ENCODE results near the gene TRIM49B. TPM values are rescaled to one million over a fixed set of nuclear protein-coding genes. Genes with fewer than 3 reads are reported as not detected.

Gene TRIM49B, protein sequence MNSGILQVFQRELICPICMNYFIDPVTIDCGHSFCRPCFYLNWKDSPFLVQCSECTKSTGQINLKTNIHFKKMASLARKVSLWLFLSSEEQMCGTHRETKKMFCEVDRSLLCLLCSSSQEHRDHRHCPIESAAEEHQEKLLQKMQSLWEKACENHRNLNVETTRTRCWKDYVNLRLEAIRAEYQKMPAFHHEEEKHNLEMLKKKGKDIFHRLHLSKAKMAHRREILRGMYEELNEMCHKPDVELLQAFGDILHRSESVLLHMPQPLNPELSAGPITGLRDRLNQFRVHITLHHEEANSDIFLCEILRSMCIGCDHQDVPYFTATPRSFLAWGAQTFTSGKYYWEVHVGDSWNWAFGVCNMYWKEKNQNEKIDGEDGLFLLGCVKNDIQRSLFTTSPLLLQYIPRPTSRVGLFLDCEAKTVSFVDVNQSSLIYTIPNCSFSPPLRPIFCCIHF
- not detected in 2 replicates for total RNA-seq

DNA sequence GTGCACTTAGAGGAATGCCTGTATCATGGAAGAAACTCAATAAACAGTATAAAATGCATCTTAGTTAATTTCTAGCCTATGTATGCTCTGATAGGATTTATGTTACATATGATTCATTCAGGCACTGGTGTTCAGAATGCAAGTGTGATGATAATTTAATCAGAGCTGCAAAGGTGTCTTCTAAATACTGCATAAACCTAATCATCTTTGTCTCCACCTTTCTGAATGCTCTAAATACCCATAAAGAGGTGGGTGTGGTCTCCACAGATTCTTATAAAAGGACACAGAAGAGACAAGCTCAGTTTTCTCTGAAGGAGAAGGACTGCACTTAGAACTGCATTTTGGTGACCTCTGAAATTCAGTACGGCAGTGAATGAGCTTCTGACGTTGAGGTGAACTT is at the start of gene TRIM49B:
Gene TRIM49B, plus strand, starts transcription at position 301 of the 400 bp plus-strand sequence. CDS start 2,777 bp downstream, outside the sequence.

DNA sequence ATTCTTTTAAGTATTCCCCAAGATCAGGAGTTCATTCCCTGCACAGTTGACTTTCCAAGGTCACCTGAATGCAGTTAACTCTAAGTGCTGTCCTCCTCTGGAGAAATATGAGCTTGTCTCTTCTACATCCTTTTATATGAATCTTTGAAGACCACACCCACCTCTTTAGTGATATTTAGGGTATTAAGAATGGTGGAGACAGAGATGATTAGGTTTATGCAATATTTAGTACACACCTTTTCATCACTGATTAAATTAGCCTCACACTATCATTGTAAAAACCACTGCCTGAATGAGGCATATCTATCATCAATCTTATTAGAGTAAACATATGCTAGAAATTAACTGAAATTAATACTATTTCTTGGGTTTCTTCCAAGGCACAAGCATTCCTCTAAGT is 44.8 kb upstream of the TRIM49B start, which contains the start of gene TRIM51G:
Gene TRIM51G, minus strand, starts transcription at position 101 of the 400 bp plus-strand sequence. CDS start 2,190 bp downstream, outside the sequence.

DNA sequence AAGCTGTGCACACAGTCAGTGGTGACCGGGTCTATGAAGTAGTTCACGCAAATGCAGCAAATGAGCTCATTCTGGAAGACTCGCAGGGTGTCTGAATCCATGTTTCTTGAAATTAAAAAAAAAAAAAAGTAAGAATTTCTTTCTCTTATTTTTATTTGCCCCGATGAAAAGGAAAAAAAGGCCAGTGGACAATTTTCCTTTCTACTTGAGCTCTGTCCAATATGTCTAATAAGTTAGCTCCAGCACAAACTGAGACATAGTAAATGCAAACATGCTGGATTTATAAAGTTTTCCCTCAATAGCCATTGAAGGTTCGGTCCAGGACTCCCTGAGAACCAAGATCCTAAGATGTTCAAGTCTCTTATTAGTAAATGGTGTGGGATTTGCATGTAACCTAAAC is 30.4 kb downstream of the TRIM49B start, which contains the start of gene TRIM64C:
Gene TRIM64C, minus strand, starts transcription at position 101 of the 400 bp plus-strand sequence. Its CDS starts 0 bp downstream, at position 101.

Other genes with a start within 250 kb of the TRIM49B start
- not detected in 2 replicates for gene TRIM51G, start 44.9 kb upstream of the TRIM49B start, total RNA-seq
- gene TRIM64C, start 30.3 kb downstream of the TRIM49B start, total RNA-seq: not detected in 2 replicates
- gene FOLH1, start 179.8 kb downstream of the TRIM49B start, total RNA-seq: not detected in 2 replicates

All from hair follicular keratinocyte (primary cell).